Epithelial cell of prostate (primary cell): ENCODE results near the gene BRWD1.
"Not testable (repeated sequence)": the region's sequence is repeated elsewhere in the genome, so short reads cannot be mapped to it uniquely, and the experiment has no call there.

Experiments used
- DNase-seq: peaks from one replicate; pipeline ENCODE4 v3.0.0-alpha.2; 2011; ENCODE audit warnings: low read depth, low spot score
- H3K27ac ChIP-seq: fragments of 450-650 bp; 2 replicates; pipeline ENCODE4 v1.5.1; 2017; ENCODE audit warnings: mild to moderate bottlenecking

Gene BRWD1

DNA sequence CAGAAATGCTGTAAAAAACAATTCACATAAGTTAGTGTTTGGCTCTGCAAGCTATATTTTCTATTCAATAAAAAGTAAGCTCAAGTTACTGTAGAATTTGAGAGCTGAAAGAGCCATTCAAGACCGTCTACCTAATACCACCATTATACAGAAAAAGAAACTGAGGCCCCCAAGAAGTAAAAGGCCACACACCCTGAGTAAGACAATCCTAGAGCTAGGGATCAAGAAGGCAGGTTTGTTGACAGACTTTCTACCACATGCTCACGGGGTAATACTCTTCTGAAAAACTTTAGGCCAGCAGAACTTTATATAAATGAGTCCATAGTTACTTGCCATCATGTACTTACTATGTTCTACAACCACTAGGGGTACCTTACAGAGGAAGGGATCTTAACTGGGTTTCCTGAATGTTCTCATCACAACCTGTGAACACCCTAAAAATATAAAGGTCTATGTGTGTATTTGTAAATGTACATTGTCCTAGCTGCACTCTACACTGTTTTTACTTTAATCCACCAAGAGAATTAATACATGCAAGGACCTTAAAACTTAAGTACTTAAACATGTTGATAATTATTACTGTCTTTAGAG lies 132.9 kb downstream of the BRWD1 start:
- DNase-seq = no peak
- no peak overlapping the region for H3K27ac ChIP-seq

DNA sequence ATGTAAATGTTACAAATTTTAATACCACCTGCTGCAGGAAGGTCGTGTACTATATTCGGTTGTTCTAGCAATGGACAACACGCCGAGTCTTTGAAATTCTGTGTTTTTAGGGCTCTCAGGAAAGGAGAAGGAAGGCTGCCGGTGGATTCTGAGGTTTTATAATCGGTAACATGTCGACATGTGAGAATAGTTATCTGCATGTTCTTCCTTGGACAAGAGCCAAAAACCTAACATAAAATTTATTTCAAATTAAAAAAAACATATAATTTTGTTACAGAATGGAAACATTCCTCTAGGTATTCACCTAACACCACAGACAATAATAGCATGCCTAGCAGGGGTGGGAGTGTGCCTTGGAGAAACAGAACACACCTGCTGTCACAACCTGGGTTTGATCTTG lies 135.0 kb downstream of the BRWD1 start:
- no peak overlapping the region for H3K27ac ChIP-seq
- no peak for DNase-seq

DNA sequence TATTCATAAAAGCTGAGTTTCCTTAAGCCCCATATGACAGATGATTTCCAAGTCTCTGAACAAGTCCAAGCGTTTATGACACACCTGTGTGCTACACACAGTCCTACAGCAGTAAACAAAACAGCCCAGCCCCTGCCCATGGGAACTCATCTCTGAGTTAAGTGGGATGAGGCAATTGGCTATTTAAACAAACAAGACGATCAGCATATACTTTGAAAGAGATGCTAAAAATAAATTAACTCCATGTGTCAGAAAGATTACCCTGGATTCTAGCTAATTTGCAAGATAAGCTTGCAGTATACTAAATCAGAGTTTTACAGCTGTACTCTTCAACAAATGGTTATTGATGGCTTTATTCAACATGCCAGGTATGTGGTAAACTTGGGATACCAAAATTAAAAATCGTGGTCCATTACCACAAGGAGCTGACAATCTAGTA lies 137.1 kb downstream of the BRWD1 start:
- H3K27ac ChIP-seq = no peak overlapping the region
- DNase-seq = no peak

DNA sequence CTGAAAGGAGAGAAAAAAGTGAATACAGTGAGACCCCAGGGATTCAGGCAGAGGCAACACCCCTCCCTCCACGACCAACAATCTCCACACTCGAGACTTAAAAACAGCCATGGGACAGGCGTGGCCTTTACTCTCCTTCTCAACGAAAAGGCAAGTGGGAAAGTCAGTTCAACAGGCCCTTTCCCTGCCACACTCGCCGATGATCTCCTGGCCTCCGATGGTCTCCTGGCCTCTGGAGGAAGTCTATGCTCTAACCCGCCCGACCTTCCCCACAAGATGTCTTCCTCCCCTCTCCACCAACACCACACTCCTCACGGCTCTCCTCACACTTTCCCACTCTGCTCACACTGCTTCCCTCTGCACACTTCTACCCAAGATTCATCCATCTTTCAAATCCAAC lies 137.8 kb downstream of the BRWD1 start:
- H3K27ac ChIP-seq = no peak overlapping the region
- DNase-seq = no peak

DNA sequence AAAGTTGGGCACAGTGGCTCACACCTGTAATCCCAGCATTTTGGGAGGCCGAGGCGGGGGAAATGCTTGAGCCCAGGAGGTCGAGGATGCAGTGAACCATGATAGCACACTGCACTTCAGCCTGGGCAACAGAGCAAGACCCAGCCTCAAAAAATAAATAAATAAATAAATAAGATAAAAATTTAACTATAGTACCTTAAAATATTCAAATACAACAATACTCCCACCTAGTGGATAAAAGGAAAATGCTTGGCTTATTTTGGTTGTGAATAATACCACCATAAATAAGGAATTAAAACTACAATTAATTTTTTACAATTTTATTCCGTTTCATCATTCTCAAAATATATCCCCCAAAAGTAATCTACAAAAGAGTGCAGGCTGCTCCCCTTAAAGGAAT lies 138.3 kb downstream of the BRWD1 start:
- H3K27ac ChIP-seq = no peak overlapping the region
- DNase-seq = no peak

DNA sequence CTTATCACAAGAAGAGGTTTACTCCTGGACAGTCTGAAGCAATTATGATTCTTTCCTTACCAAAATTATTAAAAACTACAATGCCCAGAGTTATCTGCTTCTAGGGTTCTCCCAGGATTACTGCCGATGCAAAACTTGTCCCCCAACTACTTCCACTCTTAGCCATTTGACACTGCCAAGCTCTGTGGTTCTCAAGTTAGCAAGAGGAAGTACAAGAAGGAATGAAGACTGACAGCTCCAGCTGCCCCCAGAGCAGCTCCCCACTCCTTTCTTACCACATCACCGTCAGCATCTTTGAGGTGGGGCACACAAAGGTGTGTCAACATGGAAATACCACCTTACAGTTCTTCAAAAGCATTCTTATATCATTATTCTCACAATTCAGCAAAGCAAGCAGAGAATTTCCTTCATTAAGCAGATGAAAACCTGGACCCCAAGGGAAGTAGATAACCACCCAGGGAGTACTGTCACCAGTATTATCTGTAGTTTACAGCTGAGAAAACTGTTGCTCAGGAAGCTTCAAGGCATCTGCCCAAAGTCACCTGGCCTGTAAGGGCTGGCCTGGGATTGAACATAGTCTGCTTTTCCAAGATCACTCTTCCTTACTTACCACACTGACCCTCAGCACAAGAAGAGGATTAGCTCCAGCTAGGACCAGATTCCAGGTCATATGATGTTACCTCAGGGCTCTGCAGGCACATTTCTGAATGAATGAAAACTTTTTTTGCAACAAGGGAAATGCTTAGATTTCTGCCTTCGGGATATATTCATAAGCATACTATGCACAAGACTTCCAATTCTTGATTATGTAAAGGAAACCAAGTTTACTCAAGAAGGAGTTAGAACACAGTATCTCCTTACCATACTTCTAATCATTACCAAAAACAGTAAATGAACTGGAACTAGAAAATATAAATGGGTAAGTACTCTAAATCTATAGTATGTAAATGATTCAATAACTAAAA lies 139.4 kb downstream of the BRWD1 start:
- no peak overlapping the region for H3K27ac ChIP-seq

DNA sequence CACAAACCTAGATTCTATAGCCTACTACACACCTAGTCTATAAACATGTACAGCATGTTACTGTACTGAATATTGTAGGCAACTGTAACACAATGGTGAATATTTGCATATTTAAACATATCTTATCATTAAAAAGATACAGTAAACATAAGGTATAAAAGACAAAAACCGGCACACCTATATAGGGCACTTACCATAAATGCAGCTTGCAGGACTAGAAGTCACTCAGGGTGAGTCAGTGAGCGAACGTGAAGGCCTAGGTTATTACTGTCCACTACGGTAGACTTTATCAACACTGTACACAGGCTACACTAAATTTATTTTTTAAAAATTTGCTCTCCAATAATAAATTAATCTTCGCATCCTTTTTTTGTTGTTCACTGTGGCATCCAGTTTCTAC lies 143.5 kb downstream of the BRWD1 start:
- DNase-seq = no peak
- H3K27ac ChIP-seq = no peak overlapping the region

More for the DNA sequence above, 139.4 kb downstream of the BRWD1 start:
- no peak for DNase-seq

DNA sequence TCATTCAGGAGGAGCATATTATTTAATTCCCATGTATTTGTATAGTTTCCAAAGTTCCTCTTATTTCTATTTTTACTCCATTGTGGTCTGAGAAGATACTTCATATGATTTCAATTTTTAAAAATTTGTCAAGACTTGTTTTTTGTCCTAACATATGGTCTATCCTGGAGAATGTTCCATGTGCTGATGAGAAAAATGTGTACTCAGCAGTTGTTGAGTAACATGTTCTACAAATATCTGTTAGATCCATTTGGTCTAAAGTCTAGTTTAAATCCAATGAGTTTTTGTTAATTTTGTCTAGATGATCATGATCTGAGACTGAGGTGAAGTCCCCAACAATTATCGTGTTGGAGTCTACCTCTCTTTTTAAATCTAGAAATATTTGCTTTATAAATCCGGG lies 144.6 kb downstream of the BRWD1 start:
- DNase-seq = no peak
- no peak overlapping the region for H3K27ac ChIP-seq

DNA sequence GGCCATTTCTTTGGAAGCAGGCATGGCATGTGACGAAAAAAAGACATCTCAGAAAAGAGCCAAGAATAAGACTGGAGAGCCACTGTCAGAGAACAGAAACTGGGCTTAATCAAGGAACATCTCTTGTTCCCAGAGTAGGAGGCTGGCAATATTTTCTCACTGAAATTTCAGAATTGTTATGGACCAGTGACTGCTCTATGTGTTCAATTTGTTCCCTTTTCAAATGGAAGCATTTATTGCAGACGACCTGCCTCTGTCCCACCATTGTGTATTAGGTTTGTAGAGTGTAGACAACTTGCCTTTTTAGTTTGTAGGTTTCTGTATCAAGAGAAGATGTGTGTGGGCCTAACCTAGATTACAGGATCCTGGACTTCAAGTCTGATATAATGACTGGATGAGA lies 148.9 kb downstream of the BRWD1 start:
- no peak for DNase-seq
- no peak overlapping the region for H3K27ac ChIP-seq

DNA sequence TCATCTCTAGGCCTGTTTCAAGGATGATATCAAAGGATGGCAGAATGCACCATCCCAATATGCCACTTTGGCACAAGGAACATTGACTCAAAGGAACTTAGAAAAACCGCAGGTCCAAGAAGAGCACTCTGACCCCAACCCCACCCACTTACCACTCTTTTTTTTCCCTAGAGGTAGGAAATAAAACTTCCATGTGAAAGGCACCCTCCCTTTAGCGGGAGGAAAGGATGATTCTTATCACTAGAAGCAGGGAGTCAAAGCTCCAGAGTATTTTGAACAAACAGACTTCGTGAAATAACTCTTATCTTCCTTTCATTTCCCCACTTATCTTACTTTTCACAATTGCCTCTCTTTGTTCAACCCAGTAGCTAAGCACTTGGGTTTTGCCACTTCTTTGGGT lies 152.4 kb downstream of the BRWD1 start:
- no peak for DNase-seq
- H3K27ac ChIP-seq = no peak overlapping the region

DNA sequence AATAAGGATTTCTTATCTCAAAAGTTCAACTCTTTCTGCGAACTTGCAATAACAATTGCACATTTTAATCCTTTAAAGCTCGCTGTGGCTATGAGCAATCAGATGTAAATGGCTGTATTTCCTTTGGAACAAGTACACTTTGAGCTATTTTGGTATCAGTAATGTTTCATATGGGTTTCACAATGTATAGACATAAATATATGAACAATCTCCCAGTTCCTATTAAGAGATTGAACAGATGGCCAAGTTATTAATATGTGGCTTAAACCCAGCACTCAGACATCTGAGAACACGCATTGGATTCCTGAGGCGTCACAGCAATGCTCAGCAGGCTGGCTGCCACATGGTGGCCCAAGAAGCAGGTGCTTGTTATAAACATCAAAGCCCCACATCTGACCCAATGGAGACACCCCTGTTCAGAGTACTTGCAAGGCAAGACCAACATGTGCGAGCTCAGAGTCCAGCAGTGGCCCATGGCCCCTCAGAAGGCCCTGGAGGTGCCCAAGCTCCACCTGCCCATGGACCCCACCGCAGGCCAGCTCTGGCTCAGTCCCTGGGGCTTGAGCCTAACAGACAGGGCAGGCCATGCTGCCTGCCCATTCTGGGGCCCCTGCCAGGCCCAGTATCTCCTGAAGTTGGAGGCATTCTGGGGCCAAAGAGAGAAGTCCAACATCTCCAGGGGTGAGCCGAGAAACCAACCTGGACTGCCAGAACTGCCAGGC lies 153.9 kb downstream of the BRWD1 start:
- DNase-seq = no peak
- no peak overlapping the region for H3K27ac ChIP-seq

DNA sequence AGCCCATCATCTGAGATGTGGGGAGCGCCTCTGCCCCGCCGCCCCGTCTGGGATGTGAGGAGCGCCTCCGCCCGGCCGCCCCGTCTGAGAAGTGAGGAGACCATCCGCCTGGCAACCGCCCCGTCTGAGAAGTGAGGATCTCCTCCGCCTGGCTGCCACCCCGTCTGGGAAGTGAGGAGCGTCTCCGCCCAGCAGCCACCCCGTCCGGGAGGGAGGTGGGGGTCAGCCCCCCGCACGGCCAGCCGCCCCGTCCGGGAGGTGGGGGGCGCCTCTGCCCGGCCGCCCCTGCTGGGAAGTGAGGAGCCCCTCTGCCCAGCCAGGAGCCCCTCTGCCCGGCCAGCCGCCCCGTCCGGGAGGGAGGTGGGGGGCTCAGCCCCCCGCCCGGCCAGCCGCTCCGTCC lies 156.2 kb downstream of the BRWD1 start:
- not testable (repeated sequence) for DNase-seq, H3K27ac ChIP-seq

DNA sequence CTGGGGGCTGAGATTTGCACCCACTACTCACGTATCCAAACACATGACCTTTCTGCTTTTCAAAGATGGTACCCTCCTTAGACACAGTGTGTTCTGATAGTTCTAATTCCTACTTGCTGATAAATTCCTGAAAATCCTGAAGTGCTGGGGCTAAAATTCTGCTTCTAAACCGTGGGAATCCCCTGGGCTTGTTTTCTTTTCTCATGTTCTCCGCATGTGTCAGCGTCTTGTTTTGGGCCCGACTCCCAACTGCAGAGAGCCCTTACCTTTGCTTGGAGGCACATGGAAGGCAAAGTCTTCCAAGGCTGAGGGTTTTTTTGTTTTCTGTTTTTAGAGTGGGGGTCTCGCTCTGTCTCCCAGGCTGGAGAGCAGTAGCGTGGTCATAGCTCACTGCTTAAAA lies 157.4 kb downstream of the BRWD1 start:
- H3K27ac ChIP-seq = no peak overlapping the region
- DNase-seq = no peak

DNA sequence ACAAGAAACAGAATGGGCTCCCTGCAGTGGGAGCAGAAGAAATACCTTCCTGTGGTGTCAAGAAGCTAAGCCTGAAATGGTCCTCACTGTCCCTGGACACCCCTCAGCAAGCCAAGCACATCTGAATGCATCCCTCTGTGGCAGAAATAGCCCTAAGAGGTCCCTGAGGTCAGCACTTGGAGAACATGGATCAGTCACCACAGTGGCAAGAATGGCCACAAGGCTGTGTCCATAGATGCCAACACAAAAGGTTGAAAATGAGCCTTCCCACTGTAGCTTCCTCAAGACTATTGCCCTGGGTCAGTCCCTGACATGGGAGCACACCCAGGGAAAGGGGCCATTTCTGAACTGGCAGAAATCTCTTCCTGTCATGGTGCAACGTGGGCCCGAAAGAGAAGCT lies 157.9 kb downstream of the BRWD1 start:
- no peak overlapping the region for H3K27ac ChIP-seq

DNA sequence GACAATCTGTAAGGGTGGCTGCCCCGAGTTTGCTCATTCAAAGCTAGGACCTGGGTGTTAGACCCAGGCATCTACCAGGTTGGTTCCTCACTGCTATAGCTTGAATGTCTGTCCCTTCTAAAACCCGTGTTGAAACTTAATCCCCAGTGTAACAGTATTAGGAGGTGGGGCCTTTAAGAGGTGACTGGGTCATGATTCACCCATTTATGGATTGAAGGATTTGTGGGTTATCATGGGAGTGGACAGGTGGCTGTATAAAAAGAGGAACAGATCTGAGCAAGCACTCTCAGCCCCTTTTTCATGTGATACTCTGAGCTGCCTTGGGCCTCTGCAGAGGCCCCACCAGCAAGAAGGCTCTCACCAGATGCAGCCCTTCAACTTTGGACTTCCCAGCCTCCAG lies 159.6 kb downstream of the BRWD1 start:
- DNase-seq = no peak
- H3K27ac ChIP-seq = no peak overlapping the region

More for the DNA sequence above, 157.9 kb downstream of the BRWD1 start:
- DNase-seq = no peak

DNA sequence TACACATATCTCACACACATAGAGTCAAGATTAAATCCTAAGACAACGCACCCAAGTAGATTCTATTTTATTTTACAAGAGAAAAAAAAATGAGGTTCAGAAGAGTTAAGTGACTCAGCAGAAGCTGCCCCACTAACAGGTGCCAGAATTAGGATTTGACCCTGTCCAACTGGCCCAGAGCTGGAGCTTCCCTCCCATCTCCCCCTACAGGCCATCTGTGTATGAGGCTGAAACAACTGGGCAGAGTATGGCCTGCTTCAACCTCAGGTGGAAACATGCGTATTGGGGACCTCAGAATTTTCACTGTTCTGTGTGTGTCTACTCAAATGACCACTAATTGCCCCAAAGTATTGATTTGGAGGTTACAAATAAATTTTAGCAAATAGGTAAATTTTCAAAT lies 160.1 kb downstream of the BRWD1 start:
- H3K27ac ChIP-seq = no peak overlapping the region
- DNase-seq = no peak

DNA sequence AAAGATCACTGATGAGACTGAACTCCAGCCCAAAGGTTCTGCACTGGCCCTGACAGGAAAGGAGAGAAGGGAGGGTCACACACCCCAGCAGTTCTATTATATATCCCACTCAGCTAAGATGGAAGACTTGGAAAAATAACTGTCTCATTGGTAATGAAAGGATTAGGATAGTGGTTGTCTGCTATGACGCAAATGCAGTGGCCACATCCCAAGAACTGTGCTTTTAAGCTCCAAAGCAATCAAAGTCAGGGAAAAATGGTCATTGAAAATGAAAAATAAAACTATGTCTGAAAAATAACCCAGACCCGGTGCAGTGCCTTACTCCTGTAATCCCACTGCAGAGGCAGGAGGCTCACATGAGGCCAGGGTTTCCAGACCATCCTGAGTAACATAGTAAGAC lies 161.2 kb downstream of the BRWD1 start:
- no peak for DNase-seq
- no peak overlapping the region for H3K27ac ChIP-seq

DNA sequence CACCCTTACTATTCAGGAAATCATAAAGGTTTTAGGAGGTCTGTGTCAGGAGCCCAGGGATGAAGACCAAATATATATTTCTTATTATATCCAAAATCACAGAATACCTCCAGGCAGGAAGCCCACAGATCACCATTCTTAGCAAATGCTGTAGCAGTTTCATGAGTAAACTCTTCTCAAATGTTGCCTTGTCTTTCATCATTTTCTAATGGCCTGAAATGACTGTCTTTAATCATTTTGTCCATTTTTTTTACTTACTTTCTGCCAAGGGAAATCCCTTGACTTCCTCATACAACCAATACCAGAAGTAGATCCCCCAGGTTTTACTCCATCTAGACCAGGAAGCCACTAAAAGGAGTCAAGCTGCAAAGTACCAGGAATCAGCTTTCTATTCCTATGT lies 162.6 kb downstream of the BRWD1 start:
- DNase-seq = no peak
- H3K27ac ChIP-seq = no peak overlapping the region

DNA sequence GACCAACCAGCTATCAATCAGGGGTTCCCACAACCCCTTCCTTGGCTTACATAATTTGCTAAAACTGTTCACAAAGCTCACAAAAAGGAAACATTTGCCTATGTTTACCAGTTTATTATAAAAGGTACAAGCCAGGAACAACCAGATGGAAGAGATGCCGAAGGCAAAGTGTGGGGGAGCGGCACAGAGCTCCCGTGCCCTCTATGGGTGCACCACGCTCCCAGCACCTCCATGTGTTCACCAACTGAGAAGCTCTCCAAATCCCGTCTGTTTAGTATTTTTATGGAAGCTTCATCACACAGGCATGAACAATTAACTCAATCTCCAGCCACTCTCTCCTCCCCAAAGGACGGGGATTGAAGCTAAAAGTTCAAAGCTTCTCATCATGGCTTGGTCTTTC lies 163.1 kb downstream of the BRWD1 start:
- no peak overlapping the region for H3K27ac ChIP-seq
- no peak for DNase-seq

DNA sequence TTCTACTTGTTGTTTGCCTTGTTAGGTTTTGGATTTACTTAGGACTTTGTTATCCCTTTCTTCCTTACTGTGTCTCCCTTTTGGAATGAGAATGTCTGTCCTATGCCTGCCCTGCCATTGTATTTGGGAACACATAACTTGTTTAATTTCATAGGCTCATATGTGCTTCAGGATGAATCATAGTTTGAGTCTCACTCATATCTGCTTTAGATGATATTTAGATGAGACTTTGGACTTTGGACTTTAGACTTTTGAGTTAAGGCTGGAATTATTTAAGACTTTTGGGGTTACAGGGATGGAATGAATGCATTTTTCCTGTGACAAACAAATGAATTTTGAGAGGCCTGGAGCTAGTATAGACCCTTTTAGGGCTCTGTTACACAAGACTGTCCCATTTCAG lies 163.6 kb downstream of the BRWD1 start:
- H3K27ac ChIP-seq = no peak overlapping the region
- no peak for DNase-seq

DNA sequence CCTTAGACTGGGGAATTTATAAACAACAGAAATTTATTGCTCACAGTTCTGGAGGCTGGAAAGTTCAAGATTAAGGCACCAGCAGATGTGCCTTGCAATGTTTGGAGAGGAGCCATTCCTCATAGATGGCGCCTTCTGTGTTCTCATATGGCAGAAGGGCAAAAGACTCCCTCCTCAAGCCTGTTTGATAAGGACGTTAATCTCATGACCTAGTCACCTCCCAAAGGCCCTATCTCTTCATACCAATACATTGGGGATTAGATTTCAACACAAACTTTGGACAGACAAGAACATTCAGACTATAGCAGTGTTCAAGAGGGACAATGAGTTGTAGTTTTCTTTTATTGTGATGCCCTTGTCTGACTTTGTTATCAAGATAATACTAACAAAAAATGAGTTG lies 164.5 kb downstream of the BRWD1 start:
- DNase-seq = no peak
- no peak overlapping the region for H3K27ac ChIP-seq
